ENCODE results near the gene PDE4D.

The PDE4D gene

DNA sequence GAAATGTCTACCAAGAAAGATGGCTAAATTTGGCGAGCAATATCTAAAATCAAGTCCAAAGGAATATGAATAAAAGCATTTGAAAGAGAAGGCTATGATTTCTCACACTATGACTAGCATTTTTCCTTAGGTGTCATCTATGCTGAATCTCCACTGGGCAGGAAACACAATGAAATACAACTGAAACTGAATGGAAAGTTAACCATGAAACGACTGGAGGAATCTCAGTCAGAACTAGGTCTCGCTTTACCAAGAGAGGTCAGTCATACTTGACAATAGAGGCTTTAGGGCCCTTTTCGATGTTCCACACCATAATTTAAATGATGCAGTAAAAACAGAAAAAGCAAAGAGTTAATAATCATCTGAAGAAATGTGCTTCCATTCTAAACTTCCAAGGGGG lies 339.0 kb downstream of the PDE4D start:
- DNase-seq (ENCODE audit: low read depth in 2 of 2), result no peak

DNA sequence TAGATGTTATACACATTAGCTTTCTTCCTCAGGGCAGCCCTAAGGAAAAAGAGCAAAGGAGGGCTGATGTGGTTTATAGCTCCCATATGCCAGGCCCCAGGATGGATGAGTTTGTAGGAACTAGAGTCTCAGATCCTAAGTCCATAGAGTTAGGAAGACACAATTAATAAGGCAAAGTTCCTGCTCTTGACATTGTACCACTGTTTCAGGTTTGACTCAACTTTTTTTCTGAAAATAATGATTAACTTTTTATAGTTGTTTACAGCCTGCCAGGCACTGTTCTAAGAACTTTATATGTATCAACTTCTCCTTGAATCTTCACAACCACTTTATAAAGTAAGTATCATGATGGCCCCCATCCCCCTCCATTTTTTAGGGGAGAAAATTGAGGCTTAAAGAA lies 339.5 kb downstream of the PDE4D start:
- DNase-seq (ENCODE audit: low read depth in 2 of 2), result no peak

DNA sequence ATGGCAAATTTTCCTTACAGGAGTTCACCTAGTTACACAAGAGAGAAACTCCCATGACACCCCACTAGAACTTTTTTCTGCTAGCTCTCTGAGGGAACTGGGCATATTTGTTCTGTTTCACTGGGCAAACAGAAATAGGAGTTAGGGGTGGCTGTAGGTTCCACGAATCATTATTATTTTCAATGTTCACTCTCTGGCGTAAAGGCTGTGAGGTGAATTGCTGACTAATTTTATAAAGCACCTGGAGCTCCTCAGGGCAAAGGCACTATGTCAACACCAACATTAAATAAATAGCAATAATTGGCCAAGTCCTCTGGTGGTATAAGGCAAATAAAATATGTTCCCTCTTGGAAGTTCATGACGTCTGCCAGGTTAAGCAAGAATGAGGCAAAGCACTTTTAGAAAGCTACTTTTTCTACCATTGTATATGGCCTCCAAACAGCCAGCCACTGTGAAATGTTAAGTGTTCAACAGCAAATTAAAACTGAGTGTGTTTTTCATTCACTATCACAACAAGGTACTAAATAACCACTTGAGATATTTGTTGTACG lies 344.6 kb downstream of the PDE4D start:
- no peak for DNase-seq (ENCODE audit: low read depth in 2 of 2)

DNA sequence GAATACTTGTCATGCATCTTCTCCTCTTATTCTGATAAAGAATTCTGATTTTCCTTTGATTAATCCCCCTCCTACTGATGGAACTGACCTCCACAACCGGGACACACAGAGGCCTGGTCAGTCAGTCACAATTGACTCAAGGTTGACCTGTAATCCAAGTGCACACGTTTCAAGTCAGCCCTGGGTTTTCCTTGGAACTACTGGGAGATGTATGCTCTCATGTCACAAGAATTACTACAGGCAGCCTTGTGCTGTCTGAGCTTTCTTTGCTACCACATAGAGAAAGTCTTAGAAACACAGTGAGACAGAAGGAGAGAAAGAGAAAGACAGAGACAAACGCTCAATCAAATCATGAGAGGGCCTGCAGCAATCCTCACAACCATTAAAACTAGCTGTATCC lies 345.8 kb downstream of the PDE4D start:
- no peak for DNase-seq (ENCODE audit: low read depth in 2 of 2)

DNA sequence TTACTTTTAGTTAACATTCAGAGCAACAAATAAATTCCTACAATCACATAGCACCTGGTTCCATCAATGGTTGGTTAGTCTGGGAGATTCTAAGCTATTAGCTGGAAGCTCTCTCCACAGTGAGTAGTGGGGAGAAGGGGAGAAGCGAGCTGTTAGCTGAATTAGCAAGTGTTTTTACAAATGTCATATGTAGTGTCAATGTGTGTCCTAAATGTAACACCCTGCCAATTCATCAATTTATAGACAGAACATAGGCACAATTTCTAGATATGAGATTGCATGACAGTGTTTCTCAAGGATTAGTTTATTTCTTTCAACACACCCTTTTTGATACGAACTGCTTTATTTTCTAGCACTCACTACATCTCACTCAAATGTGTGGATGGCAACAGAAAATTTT lies 349.0 kb downstream of the PDE4D start:
- DNase-seq (ENCODE audit: low read depth in 2 of 2), result no peak

DNA sequence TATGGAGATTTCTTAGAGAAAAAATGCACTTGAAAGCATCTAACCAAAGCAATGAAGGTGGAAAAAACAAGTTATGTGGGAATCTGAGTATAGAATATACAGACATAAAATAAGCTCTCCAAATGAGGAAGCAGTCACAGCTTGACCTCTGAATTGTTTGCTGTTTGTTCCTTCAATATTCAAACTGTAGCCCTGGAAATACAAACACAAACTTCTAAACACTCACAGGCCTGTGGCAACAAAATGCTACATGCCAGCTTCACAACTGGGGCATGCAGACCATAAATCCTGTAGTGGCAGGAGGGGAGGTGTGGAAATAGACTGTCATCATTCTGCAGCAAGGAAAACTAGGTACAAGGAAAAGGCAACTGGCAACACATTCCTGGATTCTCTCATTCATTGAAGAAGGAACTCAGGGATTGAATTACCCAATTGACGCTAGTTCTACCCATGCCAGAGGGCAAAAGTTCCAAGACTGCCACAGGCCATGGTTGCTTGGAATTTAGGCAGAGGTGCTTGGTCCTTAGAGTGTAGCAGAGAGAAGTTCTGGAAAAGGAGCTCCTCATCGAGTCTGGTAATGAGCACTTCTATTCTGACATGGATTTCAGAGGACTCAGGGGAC lies 349.6 kb downstream of the PDE4D start:
- DNase-seq (ENCODE audit: low read depth in 2 of 2), result no peak

DNA sequence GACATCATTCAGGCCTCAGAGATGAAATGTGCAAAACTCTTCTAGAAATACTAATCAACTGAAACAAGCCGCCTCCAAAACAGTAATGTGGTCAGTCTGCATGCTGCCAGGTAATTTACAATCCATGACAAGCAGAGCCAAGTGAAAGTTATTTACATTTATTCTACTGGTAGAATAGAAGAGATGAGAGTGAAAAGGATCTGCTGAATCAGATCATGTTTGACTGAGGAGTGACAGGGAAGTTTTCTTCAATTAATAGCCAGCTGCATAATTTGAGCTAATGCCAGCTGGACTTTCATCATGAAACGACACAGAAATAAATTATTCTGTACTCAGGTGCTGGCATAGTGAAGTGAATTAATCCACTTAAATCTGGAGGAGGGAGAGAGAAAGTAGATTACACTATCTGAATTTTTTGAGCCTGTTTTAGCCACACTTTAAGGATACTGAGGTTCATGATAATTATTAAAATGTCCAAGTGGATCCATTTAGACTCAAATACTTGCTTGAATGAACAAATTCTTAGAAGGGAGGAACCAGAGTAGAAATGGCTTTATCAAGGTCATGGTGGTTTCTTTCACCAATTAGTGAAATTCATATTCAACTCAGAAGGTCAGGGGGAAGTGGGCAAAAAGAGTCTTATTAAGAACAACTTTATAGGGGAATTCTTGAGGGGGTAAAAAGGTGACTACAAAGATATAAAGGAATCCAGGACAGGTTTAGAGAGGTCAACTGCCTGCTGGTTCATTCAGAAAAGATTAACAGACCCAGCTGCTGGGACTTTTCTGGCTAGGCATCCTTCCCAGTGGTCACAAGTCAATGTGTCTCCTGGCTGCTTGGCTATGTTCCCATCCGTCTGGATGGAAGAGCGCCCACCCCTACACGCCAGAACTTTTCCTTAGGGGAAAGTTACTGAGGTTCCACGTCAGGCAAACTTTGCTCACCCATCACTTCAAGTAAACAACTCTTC lies 350.4 kb downstream of the PDE4D start:
- no peak for DNase-seq (ENCODE audit: low read depth in 2 of 2)

DNA sequence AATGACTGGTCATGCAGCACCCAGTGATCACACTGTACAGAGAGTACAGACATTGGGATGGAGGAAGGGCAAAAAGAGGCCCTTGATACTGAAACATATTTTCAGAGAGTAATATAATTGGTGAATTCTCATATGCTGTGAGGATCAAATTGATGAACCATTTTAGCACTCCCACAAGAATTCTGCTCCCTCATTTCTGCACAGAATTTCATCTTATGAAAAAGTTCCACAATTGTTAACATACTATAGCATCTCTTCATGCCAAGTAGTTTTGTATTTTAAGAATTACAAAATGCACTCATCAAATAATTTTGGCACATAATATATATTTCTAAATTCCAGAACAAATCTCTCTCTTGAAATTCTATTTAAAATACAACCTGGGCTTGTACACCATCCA lies 351.2 kb downstream of the PDE4D start:
- no peak for DNase-seq (ENCODE audit: low read depth in 2 of 2)

DNA sequence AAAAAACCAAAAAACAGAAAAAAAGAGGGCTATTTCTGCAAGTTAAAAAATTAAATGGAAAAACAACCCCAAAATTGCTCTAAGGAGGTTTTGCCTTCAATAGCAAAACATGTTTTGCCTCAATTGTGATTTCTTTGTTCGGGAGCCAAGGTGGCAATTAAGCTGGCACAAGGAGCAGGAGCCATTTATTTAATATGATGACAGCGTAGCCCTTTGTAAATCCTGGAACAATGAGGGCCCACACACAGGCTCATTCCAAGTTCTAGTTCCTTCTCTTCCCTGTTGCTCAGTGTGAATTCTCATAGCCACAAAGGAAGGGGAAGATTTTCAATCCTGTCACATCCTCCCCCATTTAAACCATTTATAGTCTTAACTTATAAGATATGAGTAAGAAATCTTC lies 353.2 kb downstream of the PDE4D start:
- no peak for DNase-seq (ENCODE audit: low read depth in 2 of 2)

DNA sequence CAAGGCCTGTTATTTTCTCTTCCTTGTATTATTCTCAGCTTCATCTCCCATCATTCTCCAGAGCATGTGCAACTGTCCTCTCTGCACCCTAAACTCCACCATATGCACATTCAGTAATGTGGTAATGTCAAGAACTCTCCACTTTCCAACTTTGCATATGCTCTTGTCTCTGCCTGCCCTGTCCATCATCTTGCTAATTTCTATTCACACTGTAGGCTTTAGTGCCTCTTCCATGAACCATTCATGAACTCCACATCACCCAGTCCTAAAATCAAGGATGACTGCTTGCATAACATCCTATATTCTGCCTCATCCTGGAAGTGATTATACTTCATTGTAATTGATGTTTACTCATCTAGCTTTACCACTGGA lies 354.8 kb downstream of the PDE4D start:
- no peak for DNase-seq (ENCODE audit: low read depth in 2 of 2)

DNA sequence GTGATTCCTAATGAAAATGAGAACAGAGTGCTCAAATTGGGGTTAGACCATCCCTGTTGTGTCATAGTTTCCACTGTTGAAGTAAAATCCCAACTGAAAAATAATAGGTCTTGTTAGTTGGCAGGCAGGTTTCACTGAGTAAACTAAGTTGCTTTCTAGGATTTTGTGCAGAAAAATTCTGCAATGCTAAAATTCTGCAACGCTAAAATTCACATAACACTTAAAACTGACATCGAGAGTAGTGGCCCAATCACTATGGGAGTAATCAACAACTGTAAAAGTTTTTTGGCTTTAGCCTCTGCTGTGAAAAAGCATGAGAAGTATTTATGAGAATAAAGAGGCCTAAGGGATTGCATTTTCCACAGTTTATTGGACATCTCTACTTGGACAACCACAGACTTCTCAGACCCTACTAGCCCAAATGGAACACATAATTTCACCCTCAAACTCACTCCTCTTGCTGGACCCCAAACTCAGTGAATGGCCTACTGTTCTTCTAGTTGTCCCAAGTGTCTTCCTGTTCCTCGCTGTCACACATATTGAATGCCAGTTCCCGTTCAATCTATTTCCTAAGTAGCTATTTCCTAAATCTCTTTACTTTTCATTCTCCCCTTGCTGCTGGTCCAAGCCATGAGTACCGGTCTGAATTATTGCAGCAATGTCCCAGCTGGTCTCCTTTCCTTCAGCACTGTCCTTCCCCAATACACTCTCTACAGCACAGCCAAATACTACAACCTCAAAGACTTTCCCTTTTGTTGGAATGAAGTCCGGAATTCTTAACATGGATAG lies 355.4 kb downstream of the PDE4D start:
- no peak for DNase-seq (ENCODE audit: low read depth in 2 of 2)

DNA sequence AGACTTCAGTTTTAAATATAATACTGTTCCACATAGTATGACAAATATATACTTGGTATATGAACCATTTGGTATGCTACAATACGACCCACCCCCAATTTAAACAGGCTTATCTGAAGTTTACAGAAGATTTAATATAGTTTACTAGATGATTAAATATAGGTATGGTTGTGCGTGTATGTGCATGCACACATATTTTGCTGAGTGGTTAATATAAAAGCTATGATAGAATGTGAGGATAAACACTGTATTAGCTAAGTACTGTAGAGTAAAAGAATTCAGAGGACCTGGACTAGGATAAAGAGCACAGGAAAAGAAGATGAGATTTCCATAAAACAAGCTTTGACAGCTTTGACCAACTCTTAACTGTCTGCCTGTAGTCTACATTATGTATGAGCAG lies 356.7 kb downstream of the PDE4D start:
- no peak for DNase-seq (ENCODE audit: low read depth in 2 of 2)

DNA sequence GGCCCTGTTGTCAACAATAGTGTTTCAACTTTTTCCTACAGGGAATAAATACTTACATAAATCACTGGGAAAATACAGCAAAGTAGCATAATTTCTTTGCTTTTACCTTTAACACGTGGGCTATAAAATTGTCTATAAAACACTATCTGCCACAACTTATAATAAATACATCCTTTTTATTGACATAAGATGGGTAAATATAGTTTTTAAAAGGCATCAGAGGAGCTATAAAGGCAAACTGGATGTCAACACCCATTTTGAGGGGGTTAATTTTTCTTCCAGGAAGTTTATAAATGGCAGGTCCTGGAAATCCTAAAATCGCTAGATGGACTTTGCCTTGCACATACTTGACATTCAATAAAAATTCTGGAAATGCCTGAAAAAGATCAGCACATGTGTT lies 358.0 kb downstream of the PDE4D start:
- no peak for DNase-seq (ENCODE audit: low read depth in 2 of 2)

DNA sequence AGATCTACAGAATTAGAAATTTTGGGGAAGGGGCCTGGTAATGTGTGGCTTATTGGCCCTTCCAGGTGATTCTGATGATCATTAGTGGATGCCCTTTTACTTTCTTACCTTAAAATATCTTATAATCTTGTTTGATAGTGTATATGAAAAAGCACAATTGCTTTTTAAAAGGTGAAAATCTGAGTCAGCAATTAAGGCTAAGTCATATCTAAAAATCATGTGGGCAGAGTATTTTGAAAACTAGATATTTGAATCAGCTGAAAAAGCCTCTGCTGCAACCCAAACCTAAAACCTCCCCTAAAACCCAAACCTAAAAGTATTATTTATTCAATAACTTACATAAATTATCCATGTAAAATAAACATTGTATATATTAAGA lies 359.8 kb downstream of the PDE4D start:
- DNase-seq (ENCODE audit: low read depth in 2 of 2), result no peak

DNA sequence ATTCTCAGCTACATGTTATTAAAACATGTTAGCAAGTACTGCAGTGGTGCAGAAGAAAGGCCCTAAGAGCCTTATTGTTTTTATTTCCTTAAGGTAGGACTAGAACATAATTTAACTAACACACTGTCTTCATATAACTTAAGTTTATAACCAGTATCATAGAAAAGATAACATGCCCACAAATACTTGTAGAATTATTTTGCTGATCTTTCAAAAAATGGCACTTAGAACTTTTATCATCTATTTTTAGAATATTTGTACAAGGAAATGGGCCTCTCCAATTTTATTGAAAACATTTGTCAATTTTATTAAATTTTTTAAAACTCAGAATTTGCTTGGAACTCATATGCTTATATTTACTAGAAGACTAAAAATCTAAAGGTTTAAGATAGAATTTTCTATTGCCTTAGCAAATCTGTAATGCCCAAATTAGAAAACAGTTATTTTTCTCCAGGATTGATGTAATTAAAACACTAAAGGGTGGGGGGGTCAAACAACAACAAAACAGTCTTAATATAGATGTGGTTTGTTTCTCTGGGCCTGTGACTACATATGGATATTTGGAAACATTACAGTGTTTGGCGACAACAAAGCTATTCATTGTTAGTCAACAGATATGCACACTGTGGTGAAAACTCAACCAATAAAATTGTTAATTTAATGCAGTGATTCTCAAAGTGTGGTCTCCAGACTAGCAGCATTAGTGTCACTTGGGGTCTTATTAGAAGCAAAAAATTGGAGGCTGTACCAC lies 360.4 kb downstream of the PDE4D start:
- no peak for DNase-seq (ENCODE audit: low read depth in 2 of 2)

DNA sequence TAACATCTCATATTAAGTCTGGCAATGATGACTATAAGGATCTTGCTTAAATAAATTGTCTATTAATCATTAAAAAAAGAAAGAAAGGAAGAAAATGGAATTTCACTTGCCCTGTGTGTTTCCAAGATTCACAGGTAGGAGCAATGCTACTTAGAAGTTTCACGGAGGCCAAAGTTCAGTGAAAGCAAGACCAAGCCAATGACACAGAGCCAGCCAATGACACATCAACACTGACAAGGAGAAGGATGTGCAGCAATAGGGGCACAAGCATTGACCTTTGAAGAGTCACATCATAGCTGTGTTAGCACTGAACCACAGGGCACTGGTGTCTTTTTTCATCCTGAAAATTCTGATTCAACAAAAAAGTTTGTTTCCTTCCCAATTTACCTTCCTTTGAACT lies 364.3 kb downstream of the PDE4D start:
- DNase-seq (ENCODE audit: low read depth in 2 of 2), result no peak

DNA sequence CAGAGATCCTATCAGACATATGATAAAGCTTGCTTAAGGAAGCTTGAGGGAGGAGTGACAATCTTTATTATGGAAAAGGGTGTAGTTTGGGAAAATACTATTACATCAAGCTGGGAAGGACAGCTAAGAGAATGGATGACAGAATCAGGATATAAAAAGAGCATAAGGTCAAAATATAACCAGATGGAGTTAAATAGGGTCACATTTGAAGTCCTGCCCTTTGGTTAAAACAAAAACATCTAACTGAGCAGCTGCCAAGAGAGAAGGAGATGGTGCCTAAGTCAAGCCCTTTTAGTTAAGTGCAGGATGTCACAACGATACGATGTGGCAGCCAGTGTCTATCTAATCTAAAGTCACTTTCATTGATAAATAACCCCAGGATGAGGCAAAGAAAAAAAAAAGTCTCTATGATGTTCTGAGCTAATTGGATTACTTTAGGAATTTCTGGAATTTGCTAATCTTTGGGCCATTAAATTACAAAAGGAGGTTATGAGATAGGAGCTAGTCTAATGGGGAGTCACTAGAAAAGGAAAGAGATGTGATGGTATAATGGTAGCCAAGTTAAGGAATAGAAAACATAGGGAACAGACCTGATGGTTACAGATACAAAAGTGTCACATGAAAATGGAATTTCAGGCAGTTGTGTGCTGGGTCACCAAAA lies 365.2 kb downstream of the PDE4D start:
- DNase-seq (ENCODE audit: low read depth in 2 of 2), result no peak

DNA sequence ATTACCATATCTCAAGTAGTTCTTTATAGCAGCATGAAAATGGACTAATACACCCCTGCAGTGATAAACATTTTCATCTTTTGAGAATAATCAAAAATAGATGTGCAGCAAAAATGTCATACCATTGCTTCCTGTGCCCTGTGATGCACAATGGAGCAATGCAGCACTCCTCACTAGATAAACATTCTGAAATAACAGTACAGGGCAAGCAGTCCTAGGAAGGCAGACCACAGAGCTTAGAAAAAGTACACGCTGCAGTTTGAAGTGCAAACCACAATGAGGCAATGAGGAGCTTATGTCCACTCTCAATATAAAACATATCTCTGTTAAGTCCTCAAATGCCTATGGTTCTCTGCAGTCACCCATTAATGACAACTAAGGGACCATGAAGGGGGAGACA lies 367.6 kb downstream of the PDE4D start:
- DNase-seq (ENCODE audit: low read depth in 2 of 2), result no peak

DNA sequence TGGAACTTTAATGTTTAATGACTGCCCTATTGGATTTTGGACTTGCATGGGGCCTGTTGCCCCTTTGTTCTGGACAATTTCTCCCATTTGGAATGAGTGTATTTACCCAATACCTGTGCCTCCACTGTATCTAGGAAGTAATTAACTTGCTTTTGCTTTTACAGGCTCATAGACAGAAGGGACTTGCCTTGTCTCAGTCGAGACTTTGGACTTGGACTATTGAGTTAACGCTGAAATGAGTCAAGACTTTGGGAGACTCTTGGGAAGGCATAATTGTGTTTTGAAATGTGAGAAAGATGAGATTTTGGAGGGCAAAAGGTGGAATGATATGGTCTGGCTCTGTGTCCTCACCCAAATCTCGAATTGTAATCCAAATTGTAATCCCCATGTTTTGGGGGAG lies 368.2 kb downstream of the PDE4D start:
- DNase-seq (ENCODE audit: low read depth in 2 of 2), result no peak

DNA sequence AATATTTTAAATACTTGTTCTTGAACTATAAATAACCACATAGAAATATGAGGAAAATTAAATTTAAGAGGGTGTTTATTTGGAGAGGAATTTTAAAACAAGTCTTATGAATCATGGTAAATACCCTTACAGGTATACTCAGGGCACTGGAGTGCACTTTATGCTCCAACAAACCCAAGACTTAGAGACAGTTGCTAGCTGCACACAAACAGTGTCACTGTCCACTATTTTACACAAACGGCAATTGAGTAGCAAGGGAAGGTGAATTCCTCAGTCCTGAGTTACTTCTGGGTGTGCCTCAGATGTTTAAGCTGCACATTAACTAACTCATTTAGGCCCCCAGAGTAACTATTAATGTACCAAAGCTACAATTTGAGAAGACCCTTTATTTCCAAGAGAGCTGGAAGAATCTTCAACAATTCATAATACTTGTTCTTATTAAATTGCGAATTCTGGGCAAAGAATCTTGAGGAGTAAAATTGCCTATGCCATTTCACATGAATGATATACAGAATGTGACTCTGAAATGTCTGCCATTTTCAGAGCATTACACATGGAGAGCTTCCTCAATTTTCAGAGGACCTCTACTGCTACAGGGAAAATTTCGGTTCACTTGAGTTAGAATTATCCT lies 371.2 kb downstream of the PDE4D start:
- no peak for DNase-seq (ENCODE audit: low read depth in 2 of 2)

DNA sequence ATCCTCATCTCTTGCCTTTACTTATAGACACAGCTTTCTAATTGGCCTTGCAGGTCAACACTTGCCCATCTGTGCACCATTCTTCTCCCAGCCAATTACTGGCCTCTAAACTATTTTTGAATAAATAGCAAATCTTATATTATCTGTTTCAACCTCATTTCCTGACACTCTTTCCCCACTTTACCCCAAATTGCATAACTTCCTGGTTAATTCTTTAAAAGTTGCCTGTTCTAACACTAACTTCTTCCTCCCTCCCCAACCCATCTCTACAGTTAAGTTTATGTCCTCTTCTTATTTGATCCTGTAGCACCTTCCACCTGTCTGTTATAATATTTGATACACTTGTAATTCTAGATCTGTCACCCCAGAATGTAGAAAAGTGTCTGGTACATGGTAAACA lies 372.1 kb downstream of the PDE4D start:
- DNase-seq (ENCODE audit: low read depth in 2 of 2), result no peak

All from stimulated activated CD8-positive, alpha-beta memory T cell treated with anti-CD3 and anti-CD28 coated beads, Interleukin-2, amount 100 ng/mL, for 1 hour (primary cell).